Prostate gland (tissue), 2 donors: ENCODE data around the gene NFASC.

Experiments used
- POLR2A ChIP-seq: fragments of 450-650 bp; IDR thresholded peaks from one replicate; pipeline ENCODE4 v1.6.1; 2016; ENCODE audit warnings: antibody characterized with exemption, mild to moderate bottlenecking
- POLR2AphosphoS5 ChIP-seq: sonication (generic); formaldehyde crosslinking; IDR thresholded peaks from one replicate; pipeline ENCODE4 v1.6.1; 2017; ENCODE audit warnings: antibody characterized with exemption
- TF ChIP-seq, protein P1 (sequence below), 4 experiments: fragments of 200-600 bp in 2 of 4; fragments of 450-650 bp in 2 of 4; sonication (generic) in 2 of 4; IDR thresholded peaks; 1 replicate in 3 of 4; 2 replicates in 1 of 4; pipeline ENCODE4 v1.5.1; 2016 to 2019; ENCODE audit warnings: antibody characterized with exemption in 4 of 4, mild to moderate bottlenecking in 2 of 4, moderate library complexity in 2 of 4

DNA sequence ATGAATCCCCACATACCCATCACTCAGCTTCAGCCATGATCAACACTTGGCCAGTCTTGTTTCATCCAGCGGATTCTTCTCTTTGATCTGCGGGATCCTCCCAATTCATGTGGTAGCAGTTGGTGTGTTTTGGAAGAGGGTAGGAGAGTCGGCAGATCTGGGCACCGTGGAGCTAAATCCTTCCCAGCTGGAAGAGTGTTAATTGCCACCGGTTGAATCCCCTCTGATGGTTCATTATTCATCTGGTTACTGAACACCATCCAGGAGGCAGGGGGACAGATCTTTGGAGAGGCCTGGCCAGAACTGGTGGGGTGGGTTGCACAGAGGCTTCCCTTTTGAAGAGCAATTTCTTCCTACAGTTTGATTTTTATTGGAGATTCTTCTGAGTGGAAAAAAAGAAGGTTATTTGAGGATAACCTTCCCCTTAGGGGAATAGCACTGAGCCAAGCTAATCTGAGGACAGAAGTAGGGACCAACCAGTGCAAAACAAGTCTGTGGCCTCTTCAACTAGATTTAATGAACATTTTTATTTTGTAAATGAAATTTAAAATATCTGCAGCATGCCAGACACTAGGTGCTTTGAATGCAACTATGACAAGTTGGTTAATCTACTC lies 8.1 kb downstream of the NFASC start:
- TF ChIP-seq, protein P1, sequence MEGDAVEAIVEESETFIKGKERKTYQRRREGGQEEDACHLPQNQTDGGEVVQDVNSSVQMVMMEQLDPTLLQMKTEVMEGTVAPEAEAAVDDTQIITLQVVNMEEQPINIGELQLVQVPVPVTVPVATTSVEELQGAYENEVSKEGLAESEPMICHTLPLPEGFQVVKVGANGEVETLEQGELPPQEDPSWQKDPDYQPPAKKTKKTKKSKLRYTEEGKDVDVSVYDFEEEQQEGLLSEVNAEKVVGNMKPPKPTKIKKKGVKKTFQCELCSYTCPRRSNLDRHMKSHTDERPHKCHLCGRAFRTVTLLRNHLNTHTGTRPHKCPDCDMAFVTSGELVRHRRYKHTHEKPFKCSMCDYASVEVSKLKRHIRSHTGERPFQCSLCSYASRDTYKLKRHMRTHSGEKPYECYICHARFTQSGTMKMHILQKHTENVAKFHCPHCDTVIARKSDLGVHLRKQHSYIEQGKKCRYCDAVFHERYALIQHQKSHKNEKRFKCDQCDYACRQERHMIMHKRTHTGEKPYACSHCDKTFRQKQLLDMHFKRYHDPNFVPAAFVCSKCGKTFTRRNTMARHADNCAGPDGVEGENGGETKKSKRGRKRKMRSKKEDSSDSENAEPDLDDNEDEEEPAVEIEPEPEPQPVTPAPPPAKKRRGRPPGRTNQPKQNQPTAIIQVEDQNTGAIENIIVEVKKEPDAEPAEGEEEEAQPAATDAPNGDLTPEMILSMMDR (IDR thresholded peaks at IDR 0.05): no peak
- TF ChIP-seq POLR2AphosphoS5 (no peak), POLR2A (no peak)
